Stomach (tissue), 9 donors: Measurements from ENCODE around the gene GCHFR. TPM values are rescaled to one million over a fixed set of nuclear protein-coding genes. Genes with fewer than 3 reads are reported as not detected.

Experiments
- DNase-seq, 2 donors: peaks; one replicate each; pipeline versions ENCODE4 v3.0.0 to v3.0.0-alpha.2; 2013 to 2019
- H3K27ac ChIP-seq, 5 donors: fragments of 200-600 bp in 4 of 5; sonication (generic) in 4 of 5; one replicate each; pipeline ENCODE4 v1.5.1; 2013 to 2019; ENCODE audit warnings: mild to moderate bottlenecking in 1 of 5, moderate library complexity in 1 of 5
- H3K27me3 ChIP-seq, 3 donors: fragments of 200-600 bp; sonication (generic); one replicate each; pipeline ENCODE4 v1.5.1; 2017 to 2019; ENCODE audit warnings: mixed run types in 1 of 3
- H3K36me3 ChIP-seq, 4 donors: fragments of 200-600 bp; sonication (generic); 1 replicate in 3 of 4; 2 replicates in 1 of 4; pipeline ENCODE4 v1.5.1; 2016 to 2019
- H3K4me1 ChIP-seq, 4 donors: fragments of 200-600 bp; sonication (generic); one replicate each; pipeline ENCODE4 v1.5.1; 2016 to 2019
- H3K4me3 ChIP-seq, 4 donors: fragments of 200-600 bp; sonication (generic) in 3 of 4; one replicate each; pipeline ENCODE4 v1.5.1; 2016 to 2019; ENCODE audit warnings: mild to moderate bottlenecking in 1 of 4
- H3K9me3 ChIP-seq, 4 donors: fragments of 200-600 bp; sonication (generic); one replicate each; pipeline ENCODE4 v1.5.1; 2016 to 2019
- CTCF ChIP-seq, 7 experiments: fragments of 450-650 bp in 4 of 7; fragments of 200-600 bp in 3 of 7; sonication (generic) in 3 of 7; IDR thresholded peaks; one replicate each; pipeline ENCODE4 v1.5.1; 2016 to 2019; ENCODE audit warnings: antibody characterized with exemption in 7 of 7, control low read depth in 2 of 7, mild to moderate bottlenecking in 1 of 7
- EP300 ChIP-seq: sonication (generic); formaldehyde crosslinking; IDR thresholded peaks from one replicate; pipeline ENCODE4 v1.6.1; 2017; ENCODE audit warnings: antibody characterized with exemption
- POLR2A ChIP-seq, 4 donors: fragments of 450-650 bp; IDR thresholded peaks; one replicate each; pipeline ENCODE4 v1.6.1; 2016; ENCODE audit warnings: antibody characterized with exemption in 4 of 4, control low read depth in 2 of 4, mild to moderate bottlenecking in 1 of 4, moderate library complexity in 1 of 4
- POLR2AphosphoS5 ChIP-seq, 3 donors: sonication (generic); formaldehyde crosslinking; IDR thresholded peaks; one replicate each; pipeline ENCODE4 v1.6.1; 2016; ENCODE audit warnings: antibody characterized with exemption in 3 of 3
- WGBS, 5 donors: extraction: QIAGEN DNeasy Blood & Tissue Kit in 3 of 5; methylation state at CpG; one replicate each; pipeline versions ENCODE4 v1.1.5 to v1.1.7; 2013 to 2018; 5-methylcytosine and 5-hydroxymethylcytosine counted together
- intact Hi-C: fragments of 100-400 bp; cut with DNase I; formaldehyde crosslinking; loops from one replicate; pipeline ENCODE4 v1.15.1; 2023; ENCODE audit warnings: low total_unique reads
- polyA plus RNA-seq, 3 donors: library from polyadenylated mRNA; stranded (reverse); fragments of 200-250 nt; gene quantifications; one replicate each; pipeline ENCODE4 v1.2.3, GENCODE V29; 2013
- total RNA-seq, 5 donors: library from RNA; depleted of rRNA; stranded (reverse); fragments of >200 nt; gene quantifications; one replicate each; pipeline versions ENCODE4 v1.1.0 to v1.2.3, GENCODE V29; 2014 to 2016
- donor health status: healthy with polysubstance abuse.
- donor health status: Bipolar disorder and iron deficiency.
- donor health status: healthy.

GCHFR gene
- total and polyA plus RNA-seq, 8 donors, result 1.3 to 37.4 (median 17.5) TPM; not detected in 2

- H3K4me3 ChIP-seq, result no peak overlapping the region
Observed at GRCh38 chr15:40796512-40796911, 32.6 kb downstream of the GCHFR start.

GRCh38 chr15:40799523-40799922, 35.7 kb downstream of the GCHFR start:
- H3K4me1 ChIP-seq, result peaks cover 13 to 59% (median 35%) of the 10 kb centered on the region in 4 donors
- intact Hi-C loops, result no loop called here
- TF ChIP-seq CTCF (IDR thresholded peaks at IDR 0.05) (no peak), POLR2A (IDR thresholded peaks at IDR 0.05) (no peak), POLR2AphosphoS5 (IDR thresholded peaks at IDR 0.05) (no peak), EP300 (no peak)
- no peak overlapping the region for H3K4me3 ChIP-seq
- peaks cover 0 to 14% (median 5%) of the 10 kb centered on the region in 4 donors for H3K36me3 ChIP-seq
- DNase-seq, result no peak
- no peaks in the 10 kb centered on the region for H3K27me3 ChIP-seq
- no peaks in the 10 kb centered on the region for H3K9me3 ChIP-seq
- H3K27ac ChIP-seq, result peak overlapping the region in 1 of 5 donors; percentile 57
- WGBS, 5 donors, result 93 to 98% (median 95%) methylated on average over 3 of the region's 3 CpGs

More at GRCh38 chr15:40796512-40796911, 32.6 kb downstream of the GCHFR start:
- TF ChIP-seq CTCF (IDR thresholded peaks at IDR 0.05) (no peak), POLR2AphosphoS5 (IDR thresholded peaks at IDR 0.05) (no peak), POLR2A (IDR thresholded peaks at IDR 0.05) (no peak), EP300 (no peak)
- DNase-seq, result no peak
- 94 to 95% (median 94%) methylated on average over 5 of the region's 5 CpGs for WGBS, 5 donors
- peaks cover 13 to 55% (median 39%) of the 10 kb centered on the region in 4 donors for H3K4me1 ChIP-seq
- no peaks in the 10 kb centered on the region for H3K9me3 ChIP-seq
- peak overlapping the region in 2 of 5 donors; percentile 10 to 35 for H3K27ac ChIP-seq
- intact Hi-C loops, result no loop called here
- H3K27me3 ChIP-seq, result no peaks in the 10 kb centered on the region
- H3K36me3 ChIP-seq, result peaks cover 0 to 18% (median 4%) of the 10 kb centered on the region in 4 donors

- WGBS, 5 donors, result 41 to 76% (median 59%) methylated on average over 2 of the region's 2 CpGs
- TF ChIP-seq POLR2AphosphoS5 (IDR thresholded peaks at IDR 0.05), result no peak
- TF ChIP-seq EP300, result no peak
- TF ChIP-seq CTCF (IDR thresholded peaks at IDR 0.05), result no peak
- no peak for TF ChIP-seq POLR2A (IDR thresholded peaks at IDR 0.05)
Observed at GRCh38 chr15:40803076-40803475, 39.2 kb downstream of the GCHFR start.

GRCh38 chr15:40803688-40804087, 39.8 kb downstream of the GCHFR start:
- no peak for DNase-seq
- TF ChIP-seq POLR2AphosphoS5 (IDR thresholded peaks at IDR 0.05) (no peak), CTCF (IDR thresholded peaks at IDR 0.05) (no peak), POLR2A (IDR thresholded peaks at IDR 0.05) (no peak)
- Histone ChIP-seq H3K27me3 (no peaks in the 10 kb centered on the region), H3K4me1 (peaks cover 20 to 59% (median 37%) of the 10 kb centered on the region in 4 donors), H3K4me3 (no peak overlapping the region), H3K9me3 (no peaks in the 10 kb centered on the region), H3K36me3 (peaks cover 0 to 9% (median 4%) of the 10 kb centered on the region in 4 donors), H3K27ac (peak overlapping the region in 1 of 5 donors; percentile 15)
- intact Hi-C loops, result no loop called here
- 28 to 62% (median 47%) methylated on average over 1 of the region's 1 CpG for WGBS, 5 donors

More at GRCh38 chr15:40803076-40803475, 39.2 kb downstream of the GCHFR start:
- intact Hi-C loops, result no loop called here
- Histone ChIP-seq H3K4me3 (no peak overlapping the region), H3K9me3 (no peaks in the 10 kb centered on the region), H3K27ac (peak overlapping the region in 1 of 5 donors; percentile 15), H3K27me3 (no peaks in the 10 kb centered on the region), H3K36me3 (peaks cover 0 to 14% (median 5%) of the 10 kb centered on the region in 4 donors), H3K4me1 (peaks cover 20 to 59% (median 34%) of the 10 kb centered on the region in 4 donors)
- no peak for DNase-seq
